ENCODE measurements around the gene NSF.

Gene NSF

GRCh38 chr17:46773676-46774075 lies 183.2 kb downstream of the NSF start:
- Histone ChIP-seq H3K4me3 (ENCODE audit: low read length) (no peak overlapping the region), H3K27me3 (ENCODE audit: control insufficient read depth, low read length) (peaks cover 54% of the 10 kb centered on the region), H3K9me3 (ENCODE audit: control insufficient read depth, insufficient read depth, low read length) (no peaks in the 10 kb centered on the region), H3K9me2 (replicated peaks; ENCODE audit: control insufficient read depth, low read length) (no peaks in the 10 kb centered on the region), H3K4me2 (ENCODE audit: low read length) (no peak overlapping the region), H3F3A (ENCODE audit: control insufficient read depth, insufficient read depth) (no peaks in the 10 kb centered on the region), H3K4me1 (ENCODE audit: control insufficient read depth, low read length) (peaks cover 17% of the 10 kb centered on the region), H3K79me2 (ENCODE audit: control insufficient read depth, low read length) (no peaks in the 10 kb centered on the region), H3K27ac (ENCODE audit: low read depth, low read length) (no peak overlapping the region), H3K36me3 (ENCODE audit: control insufficient read depth, low read length) (no peaks in the 10 kb centered on the region), H4K20me1 (ENCODE audit: control insufficient read depth, insufficient read depth, low read depth, low read length) (no peaks in the 10 kb centered on the region)
- TF ChIP-seq CTCF (IDR thresholded peaks at IDR 0.05; ENCODE audit: low read depth, low read length, poor library complexity, severe bottlenecking): no peak
- TF ChIP-seq EZH2phosphoT487 (IDR thresholded peaks at IDR 0.05; ENCODE audit: borderline replicate concordance, low read length): no peak

- H3K27ac ChIP-seq (ENCODE audit: low read depth, low read length): no peak overlapping the region
- H3K36me3 ChIP-seq (ENCODE audit: control insufficient read depth, low read length): no peaks in the 10 kb centered on the region
- peaks cover 17% of the 10 kb centered on the region for H3K4me1 ChIP-seq (ENCODE audit: control insufficient read depth, low read length)
- no peaks in the 10 kb centered on the region for H3K79me2 ChIP-seq (ENCODE audit: control insufficient read depth, low read length)
- no peaks in the 10 kb centered on the region for H3F3A ChIP-seq (ENCODE audit: control insufficient read depth, insufficient read depth)
- no peak overlapping the region for H3K4me3 ChIP-seq (ENCODE audit: low read length)
- H3K9me2 ChIP-seq (replicated peaks; ENCODE audit: control insufficient read depth, low read length): no peaks in the 10 kb centered on the region
- TF ChIP-seq CTCF (IDR thresholded peaks at IDR 0.05; ENCODE audit: low read depth, low read length, poor library complexity, severe bottlenecking) (no peak), EZH2phosphoT487 (IDR thresholded peaks at IDR 0.05; ENCODE audit: borderline replicate concordance, low read length) (no peak)
- no peak overlapping the region for H3K4me2 ChIP-seq (ENCODE audit: low read length)
- H3K27me3 ChIP-seq (ENCODE audit: control insufficient read depth, low read length): peaks cover 54% of the 10 kb centered on the region
- no peaks in the 10 kb centered on the region for H3K9me3 ChIP-seq (ENCODE audit: control insufficient read depth, insufficient read depth, low read length)
- no peaks in the 10 kb centered on the region for H4K20me1 ChIP-seq (ENCODE audit: control insufficient read depth, insufficient read depth, low read depth, low read length)
Observed at GRCh38 chr17:46774108-46774737, 183.8 kb downstream of the NSF start.

- TF ChIP-seq CTCF (IDR thresholded peaks at IDR 0.05; ENCODE audit: low read depth, low read length, poor library complexity, severe bottlenecking) (no peak), EZH2phosphoT487 (IDR thresholded peaks at IDR 0.05; ENCODE audit: borderline replicate concordance, low read length) (no peak)
- Histone ChIP-seq H3F3A (ENCODE audit: control insufficient read depth, insufficient read depth) (no peaks in the 10 kb centered on the region), H3K27me3 (ENCODE audit: control insufficient read depth, low read length) (peaks cover 34% of the 10 kb centered on the region), H3K4me1 (ENCODE audit: control insufficient read depth, low read length) (peaks cover 12% of the 10 kb centered on the region), H3K9me3 (ENCODE audit: control insufficient read depth, insufficient read depth, low read length) (no peaks in the 10 kb centered on the region), H3K4me2 (ENCODE audit: low read length) (no peak overlapping the region), H3K4me3 (ENCODE audit: low read length) (no peak overlapping the region), H3K9me2 (replicated peaks; ENCODE audit: control insufficient read depth, low read length) (no peaks in the 10 kb centered on the region), H3K79me2 (ENCODE audit: control insufficient read depth, low read length) (no peaks in the 10 kb centered on the region), H3K36me3 (ENCODE audit: control insufficient read depth, low read length) (no peaks in the 10 kb centered on the region), H4K20me1 (ENCODE audit: control insufficient read depth, insufficient read depth, low read depth, low read length) (no peaks in the 10 kb centered on the region), H3K27ac (ENCODE audit: low read depth, low read length) (no peak overlapping the region)
Observed at GRCh38 chr17:46776298-46777005, 186.0 kb downstream of the NSF start.
